ENCODE data around the gene CYP17A1.

The CYP17A1 gene

DNA sequence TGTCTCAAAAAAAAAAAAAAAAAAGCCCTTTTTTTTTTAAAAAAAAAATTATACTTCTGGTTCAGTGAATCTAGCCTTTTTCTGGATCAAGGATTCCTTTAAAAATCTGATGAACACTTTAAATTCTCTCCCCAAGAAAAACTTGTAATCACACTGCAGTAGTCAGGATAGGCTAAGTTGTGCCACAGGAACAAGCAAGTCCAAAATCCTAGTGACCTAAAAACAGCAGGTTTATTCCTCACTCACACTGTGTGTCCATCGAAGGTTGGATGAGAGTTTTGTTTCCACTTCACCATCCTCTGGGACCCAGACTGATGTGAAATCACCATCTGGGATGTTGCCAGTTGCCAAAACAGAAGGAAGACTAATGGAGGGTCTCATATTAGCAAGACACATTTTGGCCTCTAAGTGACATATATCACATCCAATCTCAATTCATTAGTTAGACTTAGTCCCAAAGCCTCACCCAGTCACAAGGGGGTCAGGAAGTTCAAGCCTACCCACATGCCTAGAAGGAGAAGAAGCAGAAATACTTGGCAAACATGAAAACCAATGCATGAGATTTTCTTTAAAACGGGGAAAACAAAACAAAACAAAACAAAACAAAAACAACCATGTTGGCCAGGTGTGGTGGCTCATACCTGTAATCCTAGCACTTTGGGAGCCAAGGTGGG lies 32.7 kb downstream of the CYP17A1 start:
- Mint-ChIP-seq H3K4me3 (no peak overlapping the region), H3K27ac (no peak overlapping the region), H3K27me3 (ENCODE audit: low read depth, poor library complexity) (no peaks in the 10 kb centered on the region), H3K4me1 (peaks cover 64% of the 10 kb centered on the region), H3K9me3 (peaks cover 4% of the 10 kb centered on the region), H3K36me3 (ENCODE audit: low read depth) (peaks cover 31% of the 10 kb centered on the region)
- DNase-seq, result no peak
- TF ChIP-seq, protein P1, sequence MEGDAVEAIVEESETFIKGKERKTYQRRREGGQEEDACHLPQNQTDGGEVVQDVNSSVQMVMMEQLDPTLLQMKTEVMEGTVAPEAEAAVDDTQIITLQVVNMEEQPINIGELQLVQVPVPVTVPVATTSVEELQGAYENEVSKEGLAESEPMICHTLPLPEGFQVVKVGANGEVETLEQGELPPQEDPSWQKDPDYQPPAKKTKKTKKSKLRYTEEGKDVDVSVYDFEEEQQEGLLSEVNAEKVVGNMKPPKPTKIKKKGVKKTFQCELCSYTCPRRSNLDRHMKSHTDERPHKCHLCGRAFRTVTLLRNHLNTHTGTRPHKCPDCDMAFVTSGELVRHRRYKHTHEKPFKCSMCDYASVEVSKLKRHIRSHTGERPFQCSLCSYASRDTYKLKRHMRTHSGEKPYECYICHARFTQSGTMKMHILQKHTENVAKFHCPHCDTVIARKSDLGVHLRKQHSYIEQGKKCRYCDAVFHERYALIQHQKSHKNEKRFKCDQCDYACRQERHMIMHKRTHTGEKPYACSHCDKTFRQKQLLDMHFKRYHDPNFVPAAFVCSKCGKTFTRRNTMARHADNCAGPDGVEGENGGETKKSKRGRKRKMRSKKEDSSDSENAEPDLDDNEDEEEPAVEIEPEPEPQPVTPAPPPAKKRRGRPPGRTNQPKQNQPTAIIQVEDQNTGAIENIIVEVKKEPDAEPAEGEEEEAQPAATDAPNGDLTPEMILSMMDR (IDR thresholded peaks at IDR 0.05), result no peak

DNA sequence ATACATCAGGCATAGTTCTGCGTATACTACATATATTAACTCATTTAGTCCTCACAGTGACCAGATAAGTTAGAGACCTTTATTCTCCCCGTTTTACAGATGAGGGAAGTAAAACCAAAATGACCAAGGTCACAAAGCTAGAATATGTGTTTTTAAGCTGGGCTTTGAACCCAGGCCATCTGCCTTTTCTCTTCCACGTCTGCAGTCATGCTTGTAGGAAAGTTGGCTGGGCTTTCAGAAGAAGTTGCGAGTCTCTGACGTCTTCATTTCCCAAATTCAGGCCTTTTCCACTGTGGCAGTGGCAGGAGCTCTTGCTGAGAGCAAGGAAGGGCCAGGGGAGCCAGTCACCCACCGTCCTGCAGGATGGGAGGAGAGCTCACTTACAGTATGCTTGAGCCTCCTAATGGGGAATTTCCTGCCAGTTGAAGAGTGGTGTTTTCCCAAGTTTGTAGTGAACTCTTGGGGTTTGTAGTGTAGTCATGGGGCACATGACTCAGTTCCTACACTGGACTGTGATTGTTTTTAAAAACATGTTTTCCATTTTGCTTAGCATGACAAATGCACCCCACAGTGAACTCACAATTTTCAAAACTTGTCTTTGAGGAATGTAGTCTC lies 34.2 kb downstream of the CYP17A1 start:
- DNase-seq, result no peak
- TF ChIP-seq, protein P1 (IDR thresholded peaks at IDR 0.05), result no peak
- Mint-ChIP-seq H3K27ac (peak overlapping the region; percentile 97), H3K4me1 (peaks cover 58% of the 10 kb centered on the region), H3K36me3 (ENCODE audit: low read depth) (peaks cover 36% of the 10 kb centered on the region), H3K9me3 (peaks cover 4% of the 10 kb centered on the region), H3K4me3 (no peak overlapping the region), H3K27me3 (ENCODE audit: low read depth, poor library complexity) (no peaks in the 10 kb centered on the region)

DNA sequence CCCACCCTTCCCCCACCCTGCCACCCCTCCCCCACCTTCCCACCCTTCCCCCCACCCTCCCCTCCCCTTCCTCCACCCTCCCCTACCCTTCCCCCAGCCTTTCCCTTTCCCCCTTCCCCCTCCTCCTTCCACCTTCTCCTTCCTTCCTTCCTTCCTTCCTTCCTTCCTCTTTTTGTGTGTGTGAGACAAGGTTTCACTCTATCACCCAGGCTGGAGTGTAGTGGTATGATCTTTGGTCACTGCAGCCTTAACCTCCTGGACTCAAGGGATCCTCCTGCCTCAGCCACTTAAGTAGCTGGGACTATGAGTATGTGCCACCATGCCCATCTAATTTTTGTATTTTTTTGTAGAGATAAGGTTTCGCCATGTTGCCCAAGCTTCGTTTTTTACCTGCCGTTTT lies 35.2 kb downstream of the CYP17A1 start:
- no peak for DNase-seq
- Mint-ChIP-seq H3K4me1 (peaks cover 59% of the 10 kb centered on the region), H3K36me3 (ENCODE audit: low read depth) (peaks cover 41% of the 10 kb centered on the region), H3K4me3 (peak overlapping the region; percentile 33), H3K27ac (peak overlapping the region; percentile 89), H3K9me3 (peaks cover 4% of the 10 kb centered on the region), H3K27me3 (ENCODE audit: low read depth, poor library complexity) (no peaks in the 10 kb centered on the region)
- TF ChIP-seq, protein P1 (IDR thresholded peaks at IDR 0.05), result no peak

DNA sequence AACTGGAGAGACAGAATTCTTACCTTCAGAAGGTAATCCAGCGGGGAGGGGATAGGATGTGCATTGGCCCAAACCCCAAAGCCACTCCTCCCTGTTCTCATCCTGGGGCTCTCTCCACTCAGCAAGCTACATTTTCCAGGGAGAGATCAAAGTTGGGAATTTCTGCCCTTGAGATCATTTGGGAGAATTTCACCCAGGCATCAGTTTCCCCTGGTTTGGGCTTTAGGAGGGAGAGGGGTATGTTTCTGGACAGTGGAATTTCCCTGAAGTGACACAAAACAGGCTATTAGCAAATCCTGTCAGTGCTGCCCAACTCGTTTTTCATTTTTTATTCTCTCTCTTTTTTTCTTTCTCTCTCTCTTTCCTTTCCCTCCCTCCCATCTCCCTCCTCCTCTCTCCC lies 35.7 kb downstream of the CYP17A1 start:
- DNase-seq, result no peak
- Mint-ChIP-seq H3K27me3 (ENCODE audit: low read depth, poor library complexity) (no peaks in the 10 kb centered on the region), H3K9me3 (peaks cover 4% of the 10 kb centered on the region), H3K36me3 (ENCODE audit: low read depth) (peaks cover 41% of the 10 kb centered on the region), H3K4me1 (peaks cover 61% of the 10 kb centered on the region), H3K4me3 (no peak overlapping the region), H3K27ac (no peak overlapping the region)
- TF ChIP-seq, protein P1 (IDR thresholded peaks at IDR 0.05), result no peak

DNA sequence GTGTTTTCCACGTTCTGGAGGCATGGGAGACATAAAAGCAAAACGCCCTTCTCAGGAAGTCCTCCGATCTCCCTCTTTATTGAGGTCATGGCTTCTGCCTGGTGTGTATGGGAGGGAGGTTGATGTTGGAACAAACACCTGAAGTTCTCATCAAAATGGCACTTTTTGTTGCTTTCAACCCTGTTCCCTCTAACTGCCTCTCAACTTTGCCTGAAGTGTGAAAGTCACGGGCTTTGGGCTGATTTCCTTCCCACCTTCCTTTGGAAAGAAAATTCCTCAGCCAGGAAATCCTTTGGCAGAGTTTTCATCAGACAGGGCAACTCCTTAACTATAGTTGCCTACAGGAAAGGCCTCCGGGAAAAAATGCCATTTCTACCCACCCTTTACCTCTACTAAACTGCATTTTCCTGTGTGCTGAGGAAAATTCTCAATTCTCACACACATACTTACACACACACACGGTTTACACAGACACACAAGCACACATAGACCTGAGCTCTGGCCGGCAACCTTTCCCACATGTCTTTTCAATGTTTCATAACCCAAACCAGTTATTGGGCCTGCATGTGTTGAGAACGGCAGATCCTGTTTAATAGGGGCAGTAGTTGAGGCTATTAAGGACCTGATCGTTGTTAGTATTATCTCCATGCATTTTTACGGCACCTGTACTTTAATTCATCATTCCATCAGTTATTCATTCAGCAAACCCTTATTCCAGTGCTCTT lies 36.4 kb downstream of the CYP17A1 start:
- Mint-ChIP-seq H3K27ac (peak overlapping the region; percentile 96), H3K4me1 (peaks cover 64% of the 10 kb centered on the region), H3K4me3 (no peak overlapping the region), H3K9me3 (peaks cover 4% of the 10 kb centered on the region), H3K36me3 (ENCODE audit: low read depth) (peaks cover 41% of the 10 kb centered on the region), H3K27me3 (ENCODE audit: low read depth, poor library complexity) (no peaks in the 10 kb centered on the region)
- TF ChIP-seq, protein P1 (IDR thresholded peaks at IDR 0.05), result no peak
- DNase-seq, result no peak
